NCI-H446 treated with DMSO at 0.1 percent for 48 hours (cell line): ENCODE measurements around the gene TSHB.

Experiments used
- DNase-seq: peaks from one replicate; lab custom pipeline; 2025; lab: John Stamatoyannopoulos, UW

The TSHB gene

DNA sequence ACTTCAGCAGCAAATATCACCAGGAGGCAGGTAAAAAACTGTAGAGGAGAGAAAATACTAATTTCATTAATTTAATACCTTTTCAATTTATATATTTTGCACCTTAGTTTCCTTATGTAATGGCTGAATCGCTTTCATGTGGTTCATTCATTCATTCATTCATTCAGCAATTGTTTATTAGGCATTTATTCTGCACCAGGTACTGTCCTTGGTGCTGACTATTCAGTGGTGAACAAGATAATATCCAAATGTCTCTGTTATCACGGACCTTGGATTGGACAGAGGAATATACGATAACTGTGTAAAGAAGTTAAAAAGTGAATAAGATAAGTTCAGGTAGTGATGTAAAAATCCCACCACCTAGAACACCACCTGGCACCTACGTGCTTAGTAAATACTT, 30.9 kb downstream of the TSHB start:
- DNase-seq, result no peak

GRCh38 chr1:115062542-115063004, 32.9 kb downstream of the TSHB start:
- DNase-seq, result no peak

DNA sequence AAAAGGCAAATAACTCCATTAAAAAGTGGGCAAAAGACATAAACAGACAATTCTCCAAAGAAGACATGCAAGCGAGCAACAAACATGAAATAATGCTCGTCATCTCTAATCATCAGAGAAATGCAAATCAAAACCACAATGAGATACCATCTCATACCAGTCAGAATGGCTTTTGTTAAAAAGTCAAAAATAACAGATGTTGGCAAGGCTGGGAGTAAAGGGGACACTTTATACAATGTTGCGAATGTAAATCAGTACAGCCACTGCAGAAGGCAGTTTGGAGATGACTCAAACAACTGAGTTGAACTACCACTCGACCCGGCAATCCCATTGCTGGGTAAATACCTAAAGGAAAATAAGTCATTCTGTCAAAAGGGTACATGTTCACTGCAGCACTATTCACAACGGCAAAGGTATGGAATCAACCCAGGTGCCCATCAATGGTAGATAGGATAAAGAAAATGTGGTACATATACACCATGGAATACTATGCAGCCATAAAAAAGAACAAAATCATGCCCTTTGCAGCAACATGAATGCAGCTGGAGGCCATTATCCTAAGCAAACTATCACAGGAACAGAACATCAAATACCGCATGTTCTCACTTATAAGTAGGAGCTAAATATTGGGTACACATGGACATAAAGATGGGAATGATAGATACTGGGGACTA, 33.7 kb downstream of the TSHB start:
- no peak for DNase-seq

GRCh38 chr1:115064461-115064860, 34.8 kb downstream of the TSHB start:
- no peak for DNase-seq

DNA sequence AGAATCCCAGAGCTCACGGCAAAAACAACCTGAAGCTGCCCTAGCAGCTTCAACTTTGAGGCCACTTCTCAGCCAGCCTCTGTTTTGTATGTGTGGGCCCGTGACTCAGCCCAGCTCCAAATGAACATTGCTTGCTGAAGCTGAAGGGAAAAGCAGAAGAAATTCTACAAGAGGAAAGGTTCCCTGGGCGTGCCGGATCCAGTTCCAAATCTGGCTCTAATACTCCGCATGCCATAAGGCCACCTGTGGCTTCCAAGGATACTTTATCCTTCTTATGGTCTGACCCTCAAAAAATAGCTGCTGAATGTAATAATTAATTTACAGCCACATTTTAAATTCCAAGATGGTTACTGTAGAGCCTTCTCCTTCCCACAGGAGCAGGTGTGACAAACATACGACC, 35.4 kb downstream of the TSHB start:
- no peak for DNase-seq

DNA sequence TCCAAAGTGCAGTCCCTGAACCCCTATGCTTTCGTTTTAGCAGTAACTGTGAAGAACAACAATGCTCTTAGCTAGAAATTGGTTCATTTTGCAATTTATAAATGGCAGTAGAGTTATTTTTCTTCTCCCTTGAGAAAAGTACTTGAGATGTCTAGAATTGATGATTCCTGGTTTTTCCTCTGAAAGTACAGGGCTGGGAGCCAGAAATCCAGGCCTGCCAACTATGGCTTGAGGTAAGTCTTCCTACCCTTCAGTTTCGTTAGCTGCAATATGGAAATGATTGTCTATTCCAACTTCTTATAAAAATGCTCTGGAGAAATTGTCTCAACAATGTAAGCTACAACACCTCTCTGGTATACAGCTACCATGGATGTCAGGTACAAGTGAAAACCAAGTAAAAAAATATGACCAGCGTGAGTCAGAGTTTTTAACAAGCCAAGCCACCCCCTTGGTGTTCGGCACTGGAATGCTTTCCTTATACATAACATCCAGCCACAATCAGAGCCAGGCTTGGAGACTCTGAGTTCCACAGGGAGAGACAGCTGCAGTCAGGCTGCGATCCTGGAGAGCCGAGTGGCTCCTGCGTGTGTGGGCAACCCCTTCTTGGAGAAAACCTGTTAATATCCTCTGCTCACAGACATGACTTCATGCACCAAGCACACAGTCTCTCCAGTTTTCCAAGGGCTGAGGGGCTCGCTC, 37.7 kb downstream of the TSHB start:
- no peak for DNase-seq

- DNase-seq, result no peak
These were observed 39.4 kb downstream of the TSHB start for GRCh38 chr1:115068826-115069585.

DNA sequence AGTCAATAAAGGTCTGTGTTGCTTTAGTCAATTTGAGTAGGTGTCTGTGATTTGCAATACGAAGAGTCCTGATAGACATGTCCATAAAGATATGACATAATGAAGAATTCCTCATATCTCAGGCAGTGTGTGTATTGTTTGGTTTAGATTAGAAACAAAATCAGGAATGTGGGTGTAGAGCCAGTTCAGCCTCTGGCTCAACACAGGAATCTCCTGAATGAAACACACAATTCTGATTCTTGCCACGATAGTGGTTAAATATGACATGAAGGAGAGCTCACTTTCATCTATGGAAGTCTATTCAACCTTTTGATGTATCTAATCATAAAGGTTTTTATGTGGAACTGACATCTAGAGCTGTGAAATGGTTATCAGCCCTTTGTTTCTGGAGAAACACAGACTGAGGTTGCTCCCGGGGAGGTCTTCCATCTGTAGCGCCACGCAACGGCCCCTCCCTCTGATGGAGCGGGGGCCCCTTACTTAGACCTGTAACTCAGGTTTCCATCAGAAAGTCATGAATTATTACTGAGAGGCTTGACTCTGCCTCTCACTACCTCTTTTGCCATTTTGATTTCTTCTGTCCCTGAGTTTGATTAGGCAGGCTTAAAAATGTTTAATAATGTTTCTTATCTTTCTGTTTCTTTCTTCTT, 40.2 kb downstream of the TSHB start:
- DNase-seq, result no peak

DNA sequence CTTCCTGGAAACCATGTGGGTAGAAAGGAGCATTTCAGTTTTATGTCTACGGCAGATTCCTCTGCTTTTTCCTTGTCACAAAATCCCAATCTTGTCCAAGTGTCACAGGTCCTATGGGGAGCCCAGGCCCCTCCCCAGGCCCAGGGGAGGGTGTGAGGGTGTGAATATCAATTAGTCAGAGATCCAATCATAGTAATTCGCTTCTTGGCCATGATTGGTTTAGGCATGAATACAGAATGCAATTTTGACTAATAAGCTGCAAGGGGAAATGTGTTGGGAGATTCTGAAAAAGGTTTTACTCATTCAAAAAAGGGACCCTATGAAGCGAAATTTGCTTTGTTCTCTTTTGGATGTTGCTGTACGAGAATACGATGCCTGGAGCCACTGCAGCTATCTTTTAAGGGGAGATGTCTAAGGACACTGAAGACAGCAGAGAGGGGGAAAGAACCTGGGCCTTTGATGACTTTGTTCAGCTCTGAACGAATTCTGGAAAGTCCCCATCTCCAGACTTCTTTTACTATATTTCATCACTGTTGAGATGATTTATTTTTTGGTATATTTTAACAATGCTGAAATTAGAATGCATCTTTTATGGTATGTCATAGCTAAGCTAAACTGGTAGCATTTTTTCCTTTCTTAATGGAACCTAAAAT, 41.5 kb downstream of the TSHB start:
- no peak for DNase-seq

DNA sequence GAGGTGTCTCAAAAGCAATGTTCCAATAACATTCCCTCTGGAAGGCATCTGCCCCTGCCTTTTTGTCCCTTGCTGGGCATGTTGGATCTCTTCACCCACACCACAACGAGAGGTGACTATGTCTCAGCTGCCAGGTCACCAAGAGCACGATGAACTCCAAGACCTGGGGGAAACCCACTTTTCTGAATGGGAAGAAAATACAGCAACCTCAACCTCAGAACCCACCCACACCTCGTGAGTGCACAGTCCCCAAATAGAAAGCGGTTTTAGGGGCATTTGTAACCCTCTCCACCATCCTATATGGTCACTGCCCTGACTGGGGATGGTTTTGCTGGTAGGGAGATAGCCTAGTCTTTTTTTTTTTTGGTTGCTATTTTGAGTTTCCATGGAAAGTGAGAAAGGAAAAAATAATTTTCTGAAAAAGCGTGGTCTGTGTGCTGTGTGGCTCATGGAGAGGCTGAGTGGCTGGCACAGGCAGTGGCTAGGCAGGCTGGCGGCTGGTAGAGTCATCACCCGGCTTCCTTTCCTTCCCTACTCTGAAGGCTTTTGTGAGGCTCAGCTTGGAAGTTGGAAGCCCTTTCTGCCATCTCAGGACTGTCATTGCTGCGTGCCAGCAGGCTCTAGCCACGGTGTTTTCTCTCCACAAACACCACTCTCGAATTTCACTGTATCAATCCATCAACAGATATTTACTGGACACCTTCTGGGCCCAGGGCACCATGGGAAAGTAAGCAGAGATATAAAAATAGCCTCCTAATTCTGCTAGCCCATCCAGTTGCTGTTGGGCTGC, 43.9 kb downstream of the TSHB start:
- no peak for DNase-seq

- no peak for DNase-seq
These were observed 45.4 kb downstream of the TSHB start for GRCh38 chr1:115074839-115075534.

GRCh38 chr1:115076384-115076915, 46.8 kb downstream of the TSHB start:
- no peak for DNase-seq

DNA sequence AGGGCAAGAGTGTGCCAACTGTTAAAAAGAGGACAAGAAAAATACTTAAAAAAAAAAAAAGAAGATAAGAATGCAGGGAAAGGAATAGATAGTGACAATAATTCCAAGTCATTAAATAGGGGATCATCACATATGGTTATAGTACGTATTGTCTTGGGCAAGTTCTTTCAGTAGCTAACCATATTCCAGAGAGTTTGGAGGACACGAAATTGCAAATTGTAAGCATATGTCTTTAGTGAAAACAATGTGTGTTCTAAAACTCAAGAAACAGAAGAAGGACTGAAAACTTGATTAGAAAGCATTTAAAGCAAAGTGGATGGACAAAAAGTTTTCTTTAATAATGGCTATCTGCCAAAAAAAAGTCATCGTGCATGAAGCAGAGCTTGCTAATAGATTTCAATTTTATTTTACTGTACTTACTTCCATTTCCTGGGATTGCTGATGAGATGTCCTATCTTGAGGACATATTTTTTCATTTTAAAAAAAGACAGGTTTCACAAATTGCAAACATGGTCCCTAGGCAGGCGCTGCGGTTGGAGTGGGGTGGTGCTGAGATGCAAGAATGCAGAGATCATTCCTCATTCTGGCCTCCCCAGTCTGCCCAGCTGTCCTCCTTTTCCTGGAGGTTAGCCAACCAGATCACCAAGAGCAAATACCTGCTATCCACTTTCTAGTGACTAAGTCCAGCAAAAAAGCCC, 47.8 kb downstream of the TSHB start:
- no peak for DNase-seq

- DNase-seq, result no peak
These were observed 48.3 kb downstream of the TSHB start for GRCh38 chr1:115077984-115078330.

GRCh38 chr1:115078708-115079107, 49.1 kb downstream of the TSHB start:
- no peak for DNase-seq

GRCh38 chr1:115082949-115083348, 53.3 kb downstream of the TSHB start:
- no peak for DNase-seq
